Endothelial cell (in vitro differentiated cells): ENCODE data around the gene SLC7A11. TPM values are rescaled to one million over a fixed set of nuclear protein-coding genes. Genes with fewer than 3 reads are reported as not detected.

ENCODE experiments used
- DNase-seq: peaks from one replicate; pipeline ENCODE4 v3.0.0; 2021; ENCODE audit warnings: low spot score
- H3K27ac Mint-ChIP-seq: one replicate; pipeline ENCODE4 v1.8.0; 2021; ENCODE audit warnings: mixed read lengths, inconsistent platforms; ENCODE audit not compliant: unreplicated experiment
- H3K27me3 Mint-ChIP-seq: one replicate; pipeline ENCODE4 v1.8.0; 2021; ENCODE audit warnings: mild to moderate bottlenecking, moderate library complexity, mixed read lengths, inconsistent platforms; ENCODE audit not compliant: unreplicated experiment
- H3K36me3 Mint-ChIP-seq: one replicate; pipeline ENCODE4 v1.8.0; 2021; ENCODE audit warnings: mild to moderate bottlenecking, low read depth, mixed read lengths, inconsistent platforms; ENCODE audit not compliant: unreplicated experiment
- H3K4me1 Mint-ChIP-seq: one replicate; pipeline ENCODE4 v1.8.0; 2021; ENCODE audit warnings: mild to moderate bottlenecking, mixed read lengths, inconsistent platforms; ENCODE audit not compliant: unreplicated experiment
- H3K4me3 Mint-ChIP-seq: one replicate; pipeline ENCODE4 v1.8.0; 2021; ENCODE audit warnings: mild to moderate bottlenecking, mixed read lengths, inconsistent platforms; ENCODE audit not compliant: unreplicated experiment
- H3K9me3 Mint-ChIP-seq: one replicate; pipeline ENCODE4 v1.8.0; 2021; ENCODE audit warnings: mixed read lengths, inconsistent platforms; ENCODE audit not compliant: unreplicated experiment
- total RNA-seq: library from RNA; stranded (reverse); fragmentation: NEBNext Ultra II Directional; extraction: Animal tissue kit (Norgen Biotek cat#: 25700); gene quantifications from one replicate; pipeline ENCODE4 v1.2.1, GENCODE V29; 2021; ENCODE audit not compliant: unreplicated experiment
- TF ChIP-seq, protein P1 (sequence below): fragments of 200-600 bp; sonication (generic); IDR thresholded peaks from one replicate; pipeline ENCODE4 v1.5.0; 2021; ENCODE audit warnings: antibody characterized with exemption; ENCODE audit not compliant: unreplicated experiment

Gene SLC7A11
- total RNA-seq, 1 donor from 2014 or later, result 5.1 TPM

DNA sequence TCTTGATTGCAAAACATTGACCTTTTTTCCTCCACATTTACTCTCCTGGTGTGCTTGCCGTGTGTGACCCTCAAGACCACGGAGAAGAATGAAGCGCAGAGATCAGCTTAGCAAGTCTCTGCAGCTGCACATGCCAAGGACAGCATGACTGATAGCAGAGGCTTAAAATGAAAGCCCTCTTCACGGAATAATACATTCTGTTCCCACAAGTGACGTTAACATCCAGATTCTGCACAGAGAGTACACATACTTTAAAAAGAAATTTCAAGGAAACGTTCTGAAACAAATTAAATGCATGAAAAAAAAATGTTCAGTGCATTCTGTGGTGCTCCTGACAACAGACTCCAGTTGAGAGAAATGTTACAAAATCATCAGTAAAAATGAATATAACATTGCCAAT, 60.9 kb downstream of the SLC7A11 start:
- Mint-ChIP-seq H3K9me3 (no peaks in the 10 kb centered on the region), H3K27me3 (peaks cover 1% of the 10 kb centered on the region), H3K36me3 (no peaks in the 10 kb centered on the region), H3K4me3 (no peak overlapping the region), H3K27ac (no peak overlapping the region), H3K4me1 (peaks cover 4% of the 10 kb centered on the region)
- no peak for DNase-seq
- TF ChIP-seq, protein P1, sequence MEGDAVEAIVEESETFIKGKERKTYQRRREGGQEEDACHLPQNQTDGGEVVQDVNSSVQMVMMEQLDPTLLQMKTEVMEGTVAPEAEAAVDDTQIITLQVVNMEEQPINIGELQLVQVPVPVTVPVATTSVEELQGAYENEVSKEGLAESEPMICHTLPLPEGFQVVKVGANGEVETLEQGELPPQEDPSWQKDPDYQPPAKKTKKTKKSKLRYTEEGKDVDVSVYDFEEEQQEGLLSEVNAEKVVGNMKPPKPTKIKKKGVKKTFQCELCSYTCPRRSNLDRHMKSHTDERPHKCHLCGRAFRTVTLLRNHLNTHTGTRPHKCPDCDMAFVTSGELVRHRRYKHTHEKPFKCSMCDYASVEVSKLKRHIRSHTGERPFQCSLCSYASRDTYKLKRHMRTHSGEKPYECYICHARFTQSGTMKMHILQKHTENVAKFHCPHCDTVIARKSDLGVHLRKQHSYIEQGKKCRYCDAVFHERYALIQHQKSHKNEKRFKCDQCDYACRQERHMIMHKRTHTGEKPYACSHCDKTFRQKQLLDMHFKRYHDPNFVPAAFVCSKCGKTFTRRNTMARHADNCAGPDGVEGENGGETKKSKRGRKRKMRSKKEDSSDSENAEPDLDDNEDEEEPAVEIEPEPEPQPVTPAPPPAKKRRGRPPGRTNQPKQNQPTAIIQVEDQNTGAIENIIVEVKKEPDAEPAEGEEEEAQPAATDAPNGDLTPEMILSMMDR, result no peak

DNA sequence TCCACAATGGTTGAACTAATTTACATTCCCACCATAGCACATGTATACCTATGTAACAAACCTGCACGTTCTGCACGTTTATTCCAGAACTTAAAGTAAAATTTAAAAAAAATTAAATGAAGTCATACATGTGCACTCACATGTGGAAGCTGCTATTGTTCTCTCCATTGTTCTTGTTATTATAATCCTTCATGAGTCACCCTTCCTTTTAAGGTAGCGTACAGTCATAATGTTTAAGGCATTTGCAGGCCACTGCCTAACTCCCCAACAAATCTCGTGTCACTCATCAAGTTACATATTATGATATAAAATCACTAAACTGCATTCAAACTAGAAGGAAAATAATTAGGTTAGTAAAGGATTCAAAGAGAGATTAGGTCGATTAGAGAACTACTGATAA, 63.6 kb downstream of the SLC7A11 start:
- Mint-ChIP-seq H3K4me3 (no peak overlapping the region), H3K36me3 (no peaks in the 10 kb centered on the region), H3K27ac (no peak overlapping the region), H3K27me3 (peaks cover 1% of the 10 kb centered on the region), H3K4me1 (no peaks in the 10 kb centered on the region), H3K9me3 (no peaks in the 10 kb centered on the region)
- DNase-seq, result no peak
- TF ChIP-seq, protein P1, result no peak

DNA sequence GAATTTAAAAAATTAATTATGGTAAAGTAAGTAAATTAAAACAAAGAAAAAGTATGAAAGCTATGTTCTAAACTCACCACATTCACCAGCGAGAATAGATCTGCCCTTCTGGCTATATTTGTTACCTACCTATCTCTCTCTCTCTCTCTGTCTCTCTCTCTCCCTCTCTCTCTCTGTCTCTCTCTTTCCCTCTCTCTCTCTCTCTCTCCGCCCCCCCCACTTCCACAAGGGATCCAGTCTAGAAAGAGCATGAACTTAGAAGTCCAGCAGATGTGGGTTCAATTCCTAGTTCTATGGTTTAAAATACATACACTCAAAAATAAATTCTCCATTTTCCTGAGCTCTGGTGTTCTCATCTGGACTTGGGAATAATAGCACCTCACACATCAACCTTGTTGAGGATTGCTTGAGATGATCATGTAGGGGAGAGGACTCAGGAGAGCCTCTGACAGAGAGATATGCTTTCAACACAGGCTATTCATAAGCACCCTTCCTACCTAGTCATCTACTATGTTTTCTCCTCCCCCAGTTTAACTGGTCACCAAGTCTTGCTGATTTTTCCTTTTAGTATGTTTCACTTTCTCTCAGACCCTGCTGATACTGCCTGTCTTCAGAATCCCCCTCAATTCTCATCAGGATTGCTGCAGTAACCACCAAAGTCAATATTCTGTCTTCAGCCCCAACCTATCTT, 64.7 kb downstream of the SLC7A11 start:
- Mint-ChIP-seq H3K4me3 (no peak overlapping the region), H3K36me3 (no peaks in the 10 kb centered on the region), H3K27me3 (peaks cover 1% of the 10 kb centered on the region), H3K4me1 (no peaks in the 10 kb centered on the region), H3K27ac (no peak overlapping the region), H3K9me3 (no peaks in the 10 kb centered on the region)
- TF ChIP-seq, protein P1, result no peak
- no peak for DNase-seq

DNA sequence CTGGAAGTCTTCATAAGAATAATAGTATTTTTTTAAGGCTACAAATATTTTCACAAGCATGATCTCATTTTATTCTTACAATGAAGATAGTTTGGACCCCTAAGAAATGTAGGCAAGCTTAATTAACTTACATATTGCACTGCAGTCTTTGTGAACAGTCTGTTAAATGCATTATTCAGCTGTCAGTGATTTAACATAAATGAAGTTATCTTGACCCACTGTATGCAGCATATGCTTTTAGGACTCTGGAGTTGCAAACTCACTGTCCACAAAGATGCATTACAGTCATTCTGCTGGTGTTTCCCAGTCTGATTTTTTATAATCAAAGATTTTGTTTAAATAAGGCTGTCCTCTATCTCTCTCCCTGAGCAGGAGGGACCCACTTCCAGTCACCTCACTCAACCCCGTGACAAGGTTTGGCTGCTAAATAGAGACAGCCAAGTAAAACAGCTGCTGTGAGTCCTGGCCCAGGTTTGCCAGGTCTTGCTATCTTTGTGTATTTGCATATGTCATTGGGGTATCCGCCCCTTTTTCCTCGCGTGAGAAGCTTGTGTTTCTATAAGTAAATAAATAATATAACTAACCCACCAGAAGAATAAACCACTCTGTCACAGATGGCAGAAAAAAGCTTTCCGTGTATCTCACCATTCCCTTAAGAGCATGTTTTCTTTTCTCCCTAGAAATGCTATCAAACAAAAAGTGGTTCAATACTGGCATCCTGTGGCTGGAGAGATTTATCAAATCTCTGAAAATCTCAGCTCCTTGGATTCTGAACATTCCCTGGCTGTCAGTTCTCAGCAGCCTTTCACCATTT, 67.0 kb downstream of the SLC7A11 start:
- Mint-ChIP-seq H3K27me3 (peaks cover 1% of the 10 kb centered on the region), H3K4me1 (no peaks in the 10 kb centered on the region), H3K9me3 (no peaks in the 10 kb centered on the region), H3K4me3 (no peak overlapping the region), H3K27ac (no peak overlapping the region), H3K36me3 (no peaks in the 10 kb centered on the region)
- no peak for DNase-seq
- TF ChIP-seq, protein P1, result no peak

DNA sequence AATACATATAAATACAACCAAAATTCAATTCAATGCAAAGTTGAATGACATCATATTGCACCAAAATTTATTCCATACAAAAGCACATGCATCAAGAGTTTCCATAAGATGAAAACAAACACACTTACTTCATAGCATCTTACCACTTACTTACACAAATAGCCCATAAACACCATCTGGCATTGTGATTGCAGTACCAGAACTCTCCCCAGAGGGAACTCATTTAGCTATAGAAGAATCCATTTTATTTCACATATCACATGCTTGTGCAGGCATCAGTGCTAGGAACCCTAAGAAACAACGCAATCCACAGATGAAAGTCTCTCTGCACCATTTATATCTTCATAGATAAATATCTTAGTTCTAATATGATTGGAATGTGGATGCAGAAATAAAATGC, 77.9 kb downstream of the SLC7A11 start:
- H3K27me3 Mint-ChIP-seq, result no peaks in the 10 kb centered on the region
- no peak overlapping the region for H3K4me3 Mint-ChIP-seq
- no peaks in the 10 kb centered on the region for H3K4me1 Mint-ChIP-seq
- no peaks in the 10 kb centered on the region for H3K36me3 Mint-ChIP-seq
- no peak for DNase-seq
- no peak overlapping the region for H3K27ac Mint-ChIP-seq
- no peaks in the 10 kb centered on the region for H3K9me3 Mint-ChIP-seq
- TF ChIP-seq, protein P1, result no peak
